ENCODE results near the gene TSPAN17.

TSPAN17 gene

GRCh38 chr5:176644294-176644693, 3.0 kb upstream of the TSPAN17 start:
- no peak overlapping the region for H3K4me3 ChIP-seq (ENCODE audit: low read depth, low read length)
- no peak for TF ChIP-seq CTCF (IDR thresholded peaks at IDR 0.05; ENCODE audit: low read depth, low read length)
- in situ Hi-C loops (cut with HindIII; ENCODE audit: low sequenced_read_pairs): no loop called here
- DNase-seq (ENCODE audit: low read depth, low spot score): no peak

GRCh38 chr5:176644878-176645670, 2.2 kb upstream of the TSPAN17 start:
- no peak for DNase-seq (ENCODE audit: low read depth, low spot score)
- in situ Hi-C loops (cut with HindIII; ENCODE audit: low sequenced_read_pairs): no loop called here
- TF ChIP-seq CTCF (IDR thresholded peaks at IDR 0.05; ENCODE audit: low read depth, low read length): no peak
- no peak overlapping the region for H3K4me3 ChIP-seq (ENCODE audit: low read depth, low read length)

- TF ChIP-seq CTCF (IDR thresholded peaks at IDR 0.05; ENCODE audit: low read depth, low read length): no peak
- no peak for DNase-seq (ENCODE audit: low read depth, low spot score)
- in situ Hi-C loops (cut with HindIII; ENCODE audit: low sequenced_read_pairs): no loop called here
- no peak overlapping the region for H3K4me3 ChIP-seq (ENCODE audit: low read depth, low read length)
Measured at GRCh38 chr5:176646049-176646706, 1.1 kb upstream of the TSPAN17 start.

- in situ Hi-C loops (cut with HindIII; ENCODE audit: low sequenced_read_pairs): no loop called here
- no peak for DNase-seq (ENCODE audit: low read depth, low spot score)
- no peak for TF ChIP-seq CTCF (IDR thresholded peaks at IDR 0.05; ENCODE audit: low read depth, low read length)
- peak overlapping the region; percentile 29 for H3K4me3 ChIP-seq (ENCODE audit: low read depth, low read length)
Measured at GRCh38 chr5:176646707-176647029, 616 bp upstream of the TSPAN17 start.

GRCh38 chr5:176647843-176648473, 674 bp downstream of the TSPAN17 start:
- peak overlapping the region; percentile 76 for H3K4me3 ChIP-seq (ENCODE audit: low read depth, low read length)
- no peak for TF ChIP-seq CTCF (IDR thresholded peaks at IDR 0.05; ENCODE audit: low read depth, low read length)
- in situ Hi-C loops (cut with HindIII; ENCODE audit: low sequenced_read_pairs): no loop called here
- DNase-seq (ENCODE audit: low read depth, low spot score): peak; percentile 32

GRCh38 chr5:176648474-176649194, 1.4 kb downstream of the TSPAN17 start:
- DNase-seq (ENCODE audit: low read depth, low spot score): no peak
- no peak for TF ChIP-seq CTCF (IDR thresholded peaks at IDR 0.05; ENCODE audit: low read depth, low read length)
- in situ Hi-C loops (cut with HindIII; ENCODE audit: low sequenced_read_pairs): no loop called here
- peak overlapping the region; percentile 76 for H3K4me3 ChIP-seq (ENCODE audit: low read depth, low read length)

Data from astrocyte of the spinal cord (primary cell).